ENCODE measurements around the gene SLC6A9. TPM values are rescaled to one million over a fixed set of nuclear protein-coding genes. Genes with fewer than 3 reads are reported as not detected.

SLC6A9 gene
- total and polyA plus RNA-seq, 2 donors: 0.57 to 0.82 TPM

DNA sequence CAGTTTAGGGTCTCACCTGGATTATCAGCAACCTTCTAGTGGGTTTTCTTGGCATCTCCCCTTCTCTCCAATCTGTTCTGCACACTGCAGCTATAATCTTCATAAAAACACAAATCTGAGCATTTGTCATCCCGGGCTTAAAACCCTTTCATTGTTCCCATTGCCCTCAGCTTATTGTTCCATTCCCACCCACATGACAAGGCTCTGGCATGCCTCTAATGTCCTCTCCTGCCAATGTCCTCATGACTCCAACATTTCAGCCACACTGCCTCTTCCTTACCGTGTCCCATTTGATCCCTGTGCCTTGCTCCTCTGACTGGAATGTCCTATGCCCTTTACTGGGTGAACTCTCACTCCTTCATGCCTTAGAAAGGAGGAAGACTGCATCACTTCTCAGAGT is 68.9 kb downstream of the SLC6A9 start:
- Histone ChIP-seq H3K36me3 (ENCODE audit: control insufficient read depth in 2 of 2, insufficient read depth in 2 of 2, low read length in 1 of 2) (peaks cover 22 to 27% of the 10 kb centered on the region in 2 donors), H3K9me3 (ENCODE audit: control insufficient read depth in 2 of 2, insufficient read depth in 1 of 2, low read length in 1 of 2) (no peaks in the 10 kb centered on the region), H3K27ac (ENCODE audit: low read depth in 1 of 2, low read length in 1 of 2) (no peak overlapping the region), H3K4me1 (ENCODE audit: control insufficient read depth in 2 of 2, insufficient read depth in 2 of 2, low read length in 2 of 2) (no peaks in the 10 kb centered on the region), H3K4me3 (ENCODE audit: low read length in 2 of 2) (no peak overlapping the region), H3K27me3 (ENCODE audit: control insufficient read depth in 2 of 2, insufficient read depth in 1 of 2, low read length in 1 of 2) (no peaks in the 10 kb centered on the region)
- DNase-seq (ENCODE audit: low read depth in 6 of 9, low spot score in 9 of 9): no peak
- 94% methylated on average over 2 of the region's 2 CpGs for WGBS

DNA sequence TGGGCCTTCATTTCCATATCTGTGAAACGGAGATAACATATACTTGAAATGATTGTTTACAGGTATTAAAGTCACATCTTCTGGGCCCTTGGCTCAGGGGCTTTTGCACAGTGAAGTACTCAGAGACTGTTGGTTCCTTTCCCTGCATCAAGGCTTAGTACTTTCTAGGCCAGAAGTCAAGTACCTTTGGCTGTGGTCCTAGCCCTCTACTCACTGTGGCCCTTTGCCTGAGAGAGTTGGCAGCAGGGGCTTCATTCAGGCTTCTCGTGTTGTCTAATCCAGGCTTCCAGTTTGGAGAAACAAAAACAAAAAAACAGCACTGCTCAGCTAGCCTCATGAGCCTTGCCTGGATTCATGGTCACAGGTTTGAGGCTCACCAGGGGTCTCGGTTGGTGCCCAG is 69.6 kb downstream of the SLC6A9 start:
- H3K27me3 ChIP-seq (ENCODE audit: control insufficient read depth in 2 of 2, insufficient read depth in 1 of 2, low read length in 1 of 2): no peaks in the 10 kb centered on the region
- no peak overlapping the region for H3K4me3 ChIP-seq (ENCODE audit: low read length in 2 of 2)
- no peaks in the 10 kb centered on the region for H3K9me3 ChIP-seq (ENCODE audit: control insufficient read depth in 2 of 2, insufficient read depth in 1 of 2, low read length in 1 of 2)
- H3K4me1 ChIP-seq (ENCODE audit: control insufficient read depth in 2 of 2, insufficient read depth in 2 of 2, low read length in 2 of 2): no peaks in the 10 kb centered on the region
- no peak overlapping the region for H3K27ac ChIP-seq (ENCODE audit: low read depth in 1 of 2, low read length in 1 of 2)
- peaks cover 25 to 27% of the 10 kb centered on the region in 2 donors for H3K36me3 ChIP-seq (ENCODE audit: control insufficient read depth in 2 of 2, insufficient read depth in 2 of 2, low read length in 1 of 2)
- no peak for DNase-seq (ENCODE audit: low read depth in 6 of 9, low spot score in 9 of 9)
- 95% methylated on average over 3 of the region's 3 CpGs for WGBS

DNA sequence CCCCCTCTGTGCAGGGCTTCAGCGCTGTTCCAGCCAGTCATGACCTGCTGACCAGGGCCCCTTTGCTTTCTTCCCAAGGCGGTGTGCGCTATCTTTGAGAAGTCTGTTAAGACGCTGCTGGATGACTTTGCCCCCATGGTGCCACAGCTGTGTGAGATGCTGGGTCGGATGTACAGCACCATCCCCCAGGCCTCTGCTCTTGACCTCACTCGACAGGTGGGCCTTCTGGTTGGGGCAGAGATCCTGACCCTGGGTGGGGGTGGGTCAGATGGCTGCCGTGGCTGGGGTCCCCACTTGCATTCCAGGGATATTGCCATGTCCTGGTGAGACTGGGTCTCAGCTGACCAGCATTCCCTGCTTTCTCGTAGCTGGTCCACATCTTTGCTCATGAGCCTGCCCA is 70.5 kb downstream of the SLC6A9 start:
- no peak overlapping the region for H3K4me3 ChIP-seq (ENCODE audit: low read length in 2 of 2)
- WGBS: 97% methylated on average over 8 of the region's 8 CpGs
- DNase-seq (ENCODE audit: low read depth in 6 of 9, low spot score in 9 of 9): no peak
- H3K9me3 ChIP-seq (ENCODE audit: control insufficient read depth in 2 of 2, insufficient read depth in 1 of 2, low read length in 1 of 2): no peaks in the 10 kb centered on the region
- no peaks in the 10 kb centered on the region for H3K4me1 ChIP-seq (ENCODE audit: control insufficient read depth in 2 of 2, insufficient read depth in 2 of 2, low read length in 2 of 2)
- no peak overlapping the region for H3K27ac ChIP-seq (ENCODE audit: low read depth in 1 of 2, low read length in 1 of 2)
- peaks cover 27 to 28% of the 10 kb centered on the region in 2 donors for H3K36me3 ChIP-seq (ENCODE audit: control insufficient read depth in 2 of 2, insufficient read depth in 2 of 2, low read length in 1 of 2)
- no peaks in the 10 kb centered on the region for H3K27me3 ChIP-seq (ENCODE audit: control insufficient read depth in 2 of 2, insufficient read depth in 1 of 2, low read length in 1 of 2)

DNA sequence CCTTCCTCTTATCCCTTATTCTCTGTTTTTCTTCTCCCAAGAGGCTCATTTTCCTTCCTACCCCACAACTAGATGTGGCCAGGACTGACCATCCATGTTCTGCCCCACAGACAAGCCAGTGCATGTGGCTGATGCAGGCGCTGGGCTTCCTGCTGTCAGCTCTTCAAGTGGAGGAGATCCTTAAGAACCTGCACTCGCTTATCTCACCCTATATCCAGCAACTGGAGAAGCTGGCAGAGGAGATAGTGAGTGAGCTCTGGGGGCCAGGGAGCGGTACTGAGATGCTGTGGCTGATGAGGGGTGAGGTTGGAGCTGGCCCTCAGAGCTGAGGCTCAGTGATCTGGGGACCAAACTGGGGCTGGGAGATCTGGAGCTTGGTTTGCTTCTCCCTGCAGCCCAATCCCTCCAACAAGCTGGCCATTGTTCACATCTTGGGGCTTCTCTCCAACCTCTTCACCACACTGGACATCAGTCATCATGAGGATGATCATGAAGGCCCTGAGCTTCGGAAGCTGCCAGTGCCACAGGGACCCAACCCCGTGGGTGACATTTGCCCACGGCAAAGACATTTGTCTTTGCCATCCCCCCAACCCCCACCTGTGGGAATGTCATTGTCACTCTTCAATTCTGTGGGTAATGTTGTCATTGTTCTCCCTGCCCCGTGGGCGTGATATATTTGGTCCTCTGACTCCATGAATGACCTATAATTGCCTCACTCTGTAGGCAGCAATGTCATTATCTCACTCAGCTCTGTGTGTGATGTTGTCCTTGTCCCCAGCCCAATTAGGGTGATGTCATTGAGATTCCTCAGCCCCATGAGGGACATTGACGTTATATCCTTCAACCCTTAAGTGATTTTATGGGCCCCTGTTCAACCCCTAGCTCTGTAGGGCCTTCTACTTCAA is 72.7 kb downstream of the SLC6A9 start:
- H3K36me3 ChIP-seq (ENCODE audit: control insufficient read depth in 2 of 2, insufficient read depth in 2 of 2, low read length in 1 of 2): peaks cover 25 to 28% of the 10 kb centered on the region in 2 donors
- no peaks in the 10 kb centered on the region for H3K9me3 ChIP-seq (ENCODE audit: control insufficient read depth in 2 of 2, insufficient read depth in 1 of 2, low read length in 1 of 2)
- H3K27ac ChIP-seq (ENCODE audit: low read depth in 1 of 2, low read length in 1 of 2): no peak overlapping the region
- H3K27me3 ChIP-seq (ENCODE audit: control insufficient read depth in 2 of 2, insufficient read depth in 1 of 2, low read length in 1 of 2): no peaks in the 10 kb centered on the region
- H3K4me3 ChIP-seq (ENCODE audit: low read length in 2 of 2): no peak overlapping the region
- DNase-seq (ENCODE audit: low read depth in 6 of 9, low spot score in 9 of 9): no peak
- H3K4me1 ChIP-seq (ENCODE audit: control insufficient read depth in 2 of 2, insufficient read depth in 2 of 2, low read length in 2 of 2): no peaks in the 10 kb centered on the region
- WGBS: 97% methylated on average over 9 of the region's 9 CpGs

DNA sequence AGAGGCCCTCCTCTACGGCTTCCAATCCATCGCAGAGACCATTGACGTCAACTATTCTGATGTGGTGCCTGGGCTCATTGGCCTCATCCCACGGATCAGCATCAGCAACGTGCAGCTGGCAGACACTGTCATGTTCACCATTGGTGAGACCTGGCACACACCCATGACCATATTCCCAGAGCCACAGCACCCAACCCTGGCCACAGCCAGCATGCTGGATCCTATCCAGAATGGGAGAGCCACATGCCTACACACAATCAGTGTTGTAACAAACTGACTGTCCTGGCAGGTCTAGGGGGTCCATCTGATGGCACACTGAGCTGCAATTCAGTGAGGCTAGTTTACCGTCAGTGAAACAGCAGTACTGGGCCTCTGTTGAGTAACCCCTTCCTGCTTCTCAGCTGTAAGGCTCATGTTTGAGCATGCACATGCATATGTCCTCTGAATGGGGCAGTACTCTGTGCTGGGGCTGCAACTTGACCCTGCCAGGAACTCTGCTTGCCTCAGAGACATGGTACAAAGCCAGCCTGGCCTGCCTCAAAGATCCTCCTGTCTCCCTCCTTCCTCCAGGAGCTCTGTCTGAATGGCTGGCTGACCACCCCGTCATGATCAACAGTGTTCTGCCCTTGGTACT is 73.7 kb downstream of the SLC6A9 start:
- WGBS: 94% methylated on average over 7 of the region's 7 CpGs
- Histone ChIP-seq H3K36me3 (ENCODE audit: control insufficient read depth in 2 of 2, insufficient read depth in 2 of 2, low read length in 1 of 2) (peaks cover 20 to 28% of the 10 kb centered on the region in 2 donors), H3K4me1 (ENCODE audit: control insufficient read depth in 2 of 2, insufficient read depth in 2 of 2, low read length in 2 of 2) (no peaks in the 10 kb centered on the region), H3K27ac (ENCODE audit: low read depth in 1 of 2, low read length in 1 of 2) (no peak overlapping the region), H3K27me3 (ENCODE audit: control insufficient read depth in 2 of 2, insufficient read depth in 1 of 2, low read length in 1 of 2) (no peaks in the 10 kb centered on the region), H3K9me3 (ENCODE audit: control insufficient read depth in 2 of 2, insufficient read depth in 1 of 2, low read length in 1 of 2) (no peaks in the 10 kb centered on the region), H3K4me3 (ENCODE audit: low read length in 2 of 2) (no peak overlapping the region)
- DNase-seq (ENCODE audit: low read depth in 6 of 9, low spot score in 9 of 9): no peak

DNA sequence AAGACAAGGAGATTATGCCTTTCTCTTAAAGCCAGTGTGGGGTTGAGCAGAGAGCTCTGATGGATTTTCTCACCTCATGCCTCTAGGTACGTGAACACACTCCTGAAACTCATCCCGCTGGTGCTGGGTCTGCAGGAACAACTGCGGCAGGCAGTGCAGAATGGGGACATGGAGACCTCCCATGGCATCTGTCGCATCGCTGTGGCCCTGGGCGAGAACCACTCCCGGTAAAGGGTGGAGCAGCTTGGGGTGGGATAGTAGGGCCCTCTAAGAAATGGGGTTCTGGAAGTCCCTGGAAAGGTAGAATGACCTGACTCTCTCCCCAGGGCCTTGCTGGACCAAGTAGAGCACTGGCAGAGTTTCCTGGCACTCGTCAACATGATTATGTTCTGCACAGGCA is 75.0 kb downstream of the SLC6A9 start:
- Histone ChIP-seq H3K4me1 (ENCODE audit: control insufficient read depth in 2 of 2, insufficient read depth in 2 of 2, low read length in 2 of 2) (no peaks in the 10 kb centered on the region), H3K36me3 (ENCODE audit: control insufficient read depth in 2 of 2, insufficient read depth in 2 of 2, low read length in 1 of 2) (peaks cover 21 to 28% of the 10 kb centered on the region in 2 donors), H3K27ac (ENCODE audit: low read depth in 1 of 2, low read length in 1 of 2) (no peak overlapping the region)

DNA sequence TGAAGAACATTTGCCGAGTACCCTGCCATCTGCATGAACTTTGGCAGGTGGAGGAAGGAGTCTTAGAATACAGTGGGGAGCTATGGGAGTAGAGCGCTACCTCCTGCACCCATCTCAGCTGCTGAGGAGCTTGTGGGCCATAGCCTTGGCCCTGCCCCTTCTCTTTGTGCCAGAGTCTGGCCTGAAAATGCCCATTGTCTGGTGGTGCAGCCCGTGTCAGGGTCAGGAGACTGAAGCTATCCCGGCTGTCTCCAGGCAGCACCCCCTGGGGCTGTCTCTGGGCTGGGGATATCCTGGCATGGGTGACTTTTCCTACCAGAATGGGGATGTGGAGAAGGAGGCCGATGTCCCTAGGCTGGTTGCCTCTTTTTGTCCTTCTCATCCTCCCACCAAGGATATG is 77.2 kb downstream of the SLC6A9 start:
- no peak overlapping the region for H3K4me3 ChIP-seq (ENCODE audit: low read length in 2 of 2)
- no peaks in the 10 kb centered on the region for H3K27me3 ChIP-seq (ENCODE audit: control insufficient read depth in 2 of 2, insufficient read depth in 1 of 2, low read length in 1 of 2)
- H3K27ac ChIP-seq (ENCODE audit: low read depth in 1 of 2, low read length in 1 of 2): no peak overlapping the region
- H3K4me1 ChIP-seq (ENCODE audit: control insufficient read depth in 2 of 2, insufficient read depth in 2 of 2, low read length in 2 of 2): no peaks in the 10 kb centered on the region
- peaks cover 19 to 24% of the 10 kb centered on the region in 2 donors for H3K36me3 ChIP-seq (ENCODE audit: control insufficient read depth in 2 of 2, insufficient read depth in 2 of 2, low read length in 1 of 2)
- no peaks in the 10 kb centered on the region for H3K9me3 ChIP-seq (ENCODE audit: control insufficient read depth in 2 of 2, insufficient read depth in 1 of 2, low read length in 1 of 2)
- no peak for DNase-seq (ENCODE audit: low read depth in 6 of 9, low spot score in 9 of 9)
- WGBS: 96% methylated on average over 5 of the region's 5 CpGs

More for the DNA sequence above, 75.0 kb downstream of the SLC6A9 start:
- H3K27me3 ChIP-seq (ENCODE audit: control insufficient read depth in 2 of 2, insufficient read depth in 1 of 2, low read length in 1 of 2): no peaks in the 10 kb centered on the region
- WGBS: 99% methylated on average over 8 of the region's 8 CpGs
- DNase-seq (ENCODE audit: low read depth in 6 of 9, low spot score in 9 of 9): no peak
- H3K4me3 ChIP-seq (ENCODE audit: low read length in 2 of 2): no peak overlapping the region
- H3K9me3 ChIP-seq (ENCODE audit: control insufficient read depth in 2 of 2, insufficient read depth in 1 of 2, low read length in 1 of 2): no peaks in the 10 kb centered on the region

DNA sequence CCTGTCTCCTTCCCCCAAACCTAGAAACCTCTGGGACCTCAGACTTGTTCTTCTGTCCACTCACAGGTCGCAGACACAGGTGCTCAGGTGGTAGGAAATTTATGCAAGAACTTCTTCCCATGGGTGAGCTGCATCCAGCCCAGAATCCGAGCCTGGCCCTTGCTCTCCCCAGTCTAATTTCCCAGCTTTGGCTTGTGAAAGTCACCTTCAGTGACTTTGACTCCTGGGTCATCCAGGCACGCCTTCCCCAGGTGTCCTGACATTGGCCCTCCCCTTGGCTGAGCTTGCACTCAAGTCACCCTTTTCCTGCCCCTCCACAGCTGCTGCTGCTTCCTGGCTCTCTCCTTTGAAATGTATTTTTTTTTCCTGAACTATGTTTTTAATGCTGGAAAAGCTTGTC is 77.9 kb downstream of the SLC6A9 start:
- no peak overlapping the region for H3K27ac ChIP-seq (ENCODE audit: low read depth in 1 of 2, low read length in 1 of 2)
- H3K4me1 ChIP-seq (ENCODE audit: control insufficient read depth in 2 of 2, insufficient read depth in 2 of 2, low read length in 2 of 2): peaks cover 0 to 4% of the 10 kb centered on the region in 2 donors
- H3K9me3 ChIP-seq (ENCODE audit: control insufficient read depth in 2 of 2, insufficient read depth in 1 of 2, low read length in 1 of 2): no peaks in the 10 kb centered on the region
- peaks cover 13 to 17% of the 10 kb centered on the region in 2 donors for H3K36me3 ChIP-seq (ENCODE audit: control insufficient read depth in 2 of 2, insufficient read depth in 2 of 2, low read length in 1 of 2)
- no peak overlapping the region for H3K4me3 ChIP-seq (ENCODE audit: low read length in 2 of 2)
- 95% methylated on average over 3 of the region's 3 CpGs for WGBS
- no peaks in the 10 kb centered on the region for H3K27me3 ChIP-seq (ENCODE audit: control insufficient read depth in 2 of 2, insufficient read depth in 1 of 2, low read length in 1 of 2)
- no peak for DNase-seq (ENCODE audit: low read depth in 6 of 9, low spot score in 9 of 9)

DNA sequence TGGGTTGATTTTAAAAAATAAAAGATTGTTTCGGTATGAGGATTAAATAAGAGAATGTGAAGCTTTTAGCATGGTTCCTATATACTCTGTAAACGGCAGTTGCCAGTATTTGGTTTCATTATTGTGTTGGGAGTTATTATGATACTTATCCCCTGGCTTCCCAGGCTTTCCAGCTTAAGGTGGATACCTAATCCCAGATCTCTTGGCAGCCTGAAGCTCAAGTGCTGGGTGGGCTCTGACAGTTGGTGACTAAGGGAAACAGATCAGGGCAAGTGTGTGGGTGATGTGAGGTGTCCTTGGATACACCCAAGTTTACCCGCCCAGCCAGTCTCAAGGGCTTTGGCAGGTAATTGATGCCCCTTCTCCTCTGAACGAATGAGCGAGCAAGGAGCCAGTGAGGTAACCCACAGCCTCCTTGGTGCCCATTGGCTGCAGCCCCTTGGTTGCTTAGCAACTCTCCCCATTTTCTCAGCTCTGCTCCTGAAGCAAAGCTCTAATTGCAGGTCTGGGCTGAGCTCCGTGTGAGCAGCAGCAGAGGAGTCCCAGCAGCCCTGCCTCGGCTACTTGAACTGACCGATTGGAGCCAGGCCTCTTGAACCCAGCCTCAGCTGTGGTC is 78.4 kb downstream of the SLC6A9 start:
- Histone ChIP-seq H3K27ac (ENCODE audit: low read depth in 1 of 2, low read length in 1 of 2) (no peak overlapping the region), H3K4me3 (ENCODE audit: low read length in 2 of 2) (no peak overlapping the region), H3K9me3 (ENCODE audit: control insufficient read depth in 2 of 2, insufficient read depth in 1 of 2, low read length in 1 of 2) (no peaks in the 10 kb centered on the region), H3K4me1 (ENCODE audit: control insufficient read depth in 2 of 2, insufficient read depth in 2 of 2, low read length in 2 of 2) (peaks cover 5 to 8% of the 10 kb centered on the region in 2 donors), H3K36me3 (ENCODE audit: control insufficient read depth in 2 of 2, insufficient read depth in 2 of 2, low read length in 1 of 2) (peaks cover 11 to 15% of the 10 kb centered on the region in 2 donors), H3K27me3 (ENCODE audit: control insufficient read depth in 2 of 2, insufficient read depth in 1 of 2, low read length in 1 of 2) (no peaks in the 10 kb centered on the region)
- DNase-seq (ENCODE audit: low read depth in 6 of 9, low spot score in 9 of 9): no peak
- 96% methylated on average over 8 of the region's 8 CpGs for WGBS
